ENCODE results near the gene SLCO3A1.

DNA sequence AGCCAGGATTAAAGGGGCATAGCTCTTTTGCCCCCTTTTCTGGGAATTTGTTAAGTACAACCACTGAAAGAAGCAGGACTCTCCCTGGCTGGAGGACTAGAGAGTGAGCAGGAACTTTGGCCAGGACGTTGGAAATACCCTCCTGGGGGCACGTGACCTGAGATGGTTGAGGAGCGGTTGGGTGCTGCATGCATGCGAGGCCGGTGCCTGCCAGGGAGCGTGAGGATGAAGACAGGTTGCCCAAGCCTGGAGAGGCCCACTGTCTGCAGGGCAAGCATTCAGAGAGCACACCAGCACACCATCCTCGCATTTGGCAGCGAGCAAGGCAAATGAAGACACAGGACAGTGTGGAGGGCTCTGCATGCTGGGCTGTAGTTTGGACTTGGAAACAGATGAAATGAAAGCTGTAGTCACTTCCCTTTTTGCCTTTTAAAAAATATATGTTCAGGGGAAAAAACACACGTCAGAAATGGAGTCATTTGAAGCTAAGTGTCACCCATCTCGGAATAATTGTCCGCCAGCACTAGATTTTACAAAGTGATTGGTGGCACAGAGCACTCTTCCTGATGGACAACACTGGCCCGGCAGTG lies 217.6 kb downstream of the SLCO3A1 start:
- TF ChIP-seq, protein P1, sequence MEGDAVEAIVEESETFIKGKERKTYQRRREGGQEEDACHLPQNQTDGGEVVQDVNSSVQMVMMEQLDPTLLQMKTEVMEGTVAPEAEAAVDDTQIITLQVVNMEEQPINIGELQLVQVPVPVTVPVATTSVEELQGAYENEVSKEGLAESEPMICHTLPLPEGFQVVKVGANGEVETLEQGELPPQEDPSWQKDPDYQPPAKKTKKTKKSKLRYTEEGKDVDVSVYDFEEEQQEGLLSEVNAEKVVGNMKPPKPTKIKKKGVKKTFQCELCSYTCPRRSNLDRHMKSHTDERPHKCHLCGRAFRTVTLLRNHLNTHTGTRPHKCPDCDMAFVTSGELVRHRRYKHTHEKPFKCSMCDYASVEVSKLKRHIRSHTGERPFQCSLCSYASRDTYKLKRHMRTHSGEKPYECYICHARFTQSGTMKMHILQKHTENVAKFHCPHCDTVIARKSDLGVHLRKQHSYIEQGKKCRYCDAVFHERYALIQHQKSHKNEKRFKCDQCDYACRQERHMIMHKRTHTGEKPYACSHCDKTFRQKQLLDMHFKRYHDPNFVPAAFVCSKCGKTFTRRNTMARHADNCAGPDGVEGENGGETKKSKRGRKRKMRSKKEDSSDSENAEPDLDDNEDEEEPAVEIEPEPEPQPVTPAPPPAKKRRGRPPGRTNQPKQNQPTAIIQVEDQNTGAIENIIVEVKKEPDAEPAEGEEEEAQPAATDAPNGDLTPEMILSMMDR (conservative IDR thresholded peaks at IDR 0.05; ENCODE audit: low read length) = no peak
- TF ChIP-seq EZH2phosphoT487 (IDR thresholded peaks at IDR 0.05; ENCODE audit: borderline replicate concordance, low read depth, low read length) = no peak
